GM12878 (cell line): Measurements from ENCODE around the gene HK1. TPM values are rescaled to one million over a fixed set of nuclear protein-coding genes. Genes with fewer than 3 reads are reported as not detected.

Source experiments
- ATAC-seq: fragments of 200-7000 bp; cut with Tn5 transposase; 3 replicates; pipeline ENCODE4 v1.9.1; 2020; ENCODE audit warnings: mild to moderate bottlenecking, moderate library complexity
- BruUV-seq: library from RNA; stranded (reverse); fragments of 400-500 nt; replicated peaks from 2 replicates; lab custom pipeline; 2021; lab: Mats Ljungman, UMichigan
- CTCF ChIA-PET: fragments of 300-600 bp; sonication (Branson Sonifier 250); formaldehyde crosslinking; extraction: SDS; loops from one replicate; lab custom pipeline; 2021; ENCODE audit warnings: inconsistent platforms; lab: Yijun Ruan, JAX
- POLR2A ChIA-PET: fragments of 350-600 bp; formaldehyde crosslinking; extraction: SDS; loops from one replicate; lab custom pipeline; 2021; ENCODE audit warnings: inconsistent platforms; lab: Charles Lee
- RAD21 ChIA-PET: fragments of 300-600 bp; sonication (Branson Sonifier 250); formaldehyde crosslinking; loops from one replicate; lab custom pipeline; 2023; ENCODE audit warnings: antibody characterized with exemption; ENCODE audit not compliant: unreplicated experiment; lab: Charles Lee
- SMC1A ChIA-PET: fragments of 300-600 bp; sonication (Branson Sonifier 250); formaldehyde crosslinking; loops from one replicate; lab custom pipeline; 2023; ENCODE audit not compliant: unreplicated experiment, uncharacterized antibody; lab: Charles Lee
- DNase-seq: peaks from one replicate; pipeline ENCODE4 v3.0.0-alpha.2; 2011; ENCODE audit warnings: low read depth, low spot score
- FAIRE-seq: peaks from 3 replicates; lab custom pipeline; 2011; peaks lifted over from hg19 to GRCh38; lab: Jason Lieb, UNC
- H2AFZ ChIP-seq: 2 replicates; pipeline ENCODE4 v1.6.0; 2011; ENCODE audit warnings: low read depth, low read length, control low read depth; ENCODE audit not compliant: control insufficient read depth
- H3K27ac ChIP-seq: 2 replicates; pipeline ENCODE4 v1.5.1; 2011; ENCODE audit warnings: control low read depth; ENCODE audit not compliant: control insufficient read depth, insufficient read depth
- H3K27me3 ChIP-seq, 2 experiments: replicated peaks in 1 of 2; 2 replicates each; pipeline versions ENCODE4 v1.6.0 to v1.6.1; 2011; ENCODE audit warnings: low read length in 1 of 2; ENCODE audit not compliant: control insufficient read depth in 2 of 2, insufficient read depth in 2 of 2
- H3K36me3 ChIP-seq, 2 experiments: 2 replicates each; pipeline ENCODE4 v1.5.1; 2011; ENCODE audit warnings: low read length in 1 of 2; ENCODE audit not compliant: control insufficient read depth in 2 of 2, insufficient read depth in 2 of 2
- H3K4me1 ChIP-seq: 2 replicates; pipeline ENCODE4 v1.6.1; 2011; ENCODE audit warnings: mild to moderate bottlenecking, low read length, moderate library complexity, mixed read lengths; ENCODE audit not compliant: control insufficient read depth, insufficient read depth
- H3K4me2 ChIP-seq: 2 replicates; pipeline ENCODE4 v1.6.0; 2011; ENCODE audit warnings: control low read depth; ENCODE audit not compliant: control insufficient read depth, insufficient read depth
- H3K4me3 ChIP-seq: fragments of 200-600 bp; sonication (generic); 2 replicates; pipeline ENCODE4 v1.5.1; 2016
- H3K79me2 ChIP-seq: 2 replicates; pipeline ENCODE4 v1.6.0; 2011; ENCODE audit warnings: low read length; ENCODE audit not compliant: control insufficient read depth, insufficient read depth
- H3K9ac ChIP-seq: 2 replicates; pipeline ENCODE4 v1.8.0; 2011; ENCODE audit warnings: low read length, control low read depth, mixed read lengths; ENCODE audit not compliant: control insufficient read depth, insufficient read depth
- H3K9me3 ChIP-seq: replicated peaks from 3 replicates; pipeline ENCODE4 v1.5.1; 2011; ENCODE audit warnings: mild to moderate bottlenecking, low read length; ENCODE audit not compliant: control insufficient read depth, insufficient read depth
- H4K20me1 ChIP-seq: 2 replicates; pipeline ENCODE4 v1.6.0; 2011; ENCODE audit not compliant: control insufficient read depth, insufficient read depth
- BHLHE40 ChIP-seq, 2 experiments: fragments of 450-650 bp in 1 of 2; IDR thresholded peaks; 2 replicates each; pipeline ENCODE4 v1.6.1; 2011 to 2017; ENCODE audit warnings: low read depth in 2 of 2, borderline replicate concordance in 1 of 2, improper control_type of control experiment in 1 of 2, low read length in 1 of 2, mild to moderate bottlenecking in 1 of 2
- CEBPB ChIP-seq, 2 experiments: fragments of 150-350 bp in 1 of 2; IDR thresholded peaks; 2 replicates each; pipeline ENCODE4 v1.6.1; 2012 to 2014; ENCODE audit warnings: low read depth in 2 of 2, low read length in 2 of 2, borderline replicate concordance in 1 of 2, inconsistent platforms in 1 of 2
- CHD2 ChIP-seq: IDR thresholded peaks from 2 replicates; pipeline ENCODE4 v1.6.1; 2011; ENCODE audit warnings: low read depth, low read length, improper control_type of control experiment, borderline replicate concordance
- E4F1 ChIP-seq: fragments of 450-650 bp; IDR thresholded peaks from 2 replicates; pipeline ENCODE4 v1.6.1; 2018; ENCODE audit warnings: borderline replicate concordance, mild to moderate bottlenecking; ENCODE audit not compliant: partially characterized antibody
- ELK1 ChIP-seq: IDR thresholded peaks from 2 replicates; pipeline ENCODE4 v1.6.1; 2012; ENCODE audit warnings: low read depth, low read length, improper control_type of control experiment
- IRF3 ChIP-seq: fragments of 450-650 bp; IDR thresholded peaks from 2 replicates; pipeline ENCODE4 v1.6.1; 2014; ENCODE audit warnings: mild to moderate bottlenecking
- IRF5 ChIP-seq: fragments of 450-650 bp; IDR thresholded peaks from 2 replicates; pipeline ENCODE4 v1.6.1; 2017; ENCODE audit warnings: borderline replicate concordance
- POU2F2 ChIP-seq: IDR thresholded peaks from 3 replicates; pipeline ENCODE4 v1.6.1; 2011; ENCODE audit warnings: low read depth, mild to moderate bottlenecking, low read length, borderline replicate concordance
- PRDM15 ChIP-seq: fragments of 450-650 bp; formaldehyde crosslinking; IDR thresholded peaks from 2 replicates; pipeline ENCODE4 v1.4.0; 2020; ENCODE audit warnings: mild to moderate bottlenecking, moderate library complexity
- USF1 ChIP-seq: IDR thresholded peaks from 2 replicates; pipeline ENCODE4 v1.6.1; 2011; ENCODE audit warnings: borderline replicate concordance, low read depth, mild to moderate bottlenecking, moderate library complexity, mixed read lengths, low read length; ENCODE audit not compliant: insufficient read depth; ENCODE audit errors: extremely low read length
- ZNF384 ChIP-seq: IDR thresholded peaks from 2 replicates; pipeline ENCODE4 v1.6.1; 2012; ENCODE audit warnings: low read depth, mild to moderate bottlenecking, low read length, improper control_type of control experiment, borderline replicate concordance
- WGBS: methylation state at CpG from one replicate; pipeline ENCODE4 v1.1.6; 2016; ENCODE audit warnings: low lambda C conversion rate; ENCODE audit not compliant: insufficient replicate concordance, insufficient coverage; ENCODE audit errors: missing lambda C conversion rate; 5-methylcytosine and 5-hydroxymethylcytosine counted together
- in situ Hi-C: fragments of 300-500 bp; cut with MboI; formaldehyde crosslinking; loops from 9 replicates; pipeline ENCODE4 v1.14.3; 2018; ENCODE audit warnings: mixed read lengths
- intact Hi-C: fragments of 100-400 bp; cut with micrococcal nuclease; formaldehyde crosslinking; loops from one replicate; pipeline ENCODE4 v1.14.2; 2022; ENCODE audit not compliant: unreplicated experiment
- polyA plus RNA-seq, 11 experiments: library from polyadenylated mRNA; depleted of rRNA in 4 of 11; unstranded in 6 of 11; stranded (reverse) in 5 of 11; fragments of >200 nt; fragmentation: Nextera tagmentation in 4 of 11; fragmentation: Illumina TruSeq in 1 of 11; extraction: Ambion mirVana in 4 of 11; extraction: Trizol in 1 of 11; gene quantifications; 1 replicate in 1 of 11; 2 replicates in 10 of 11; pipeline versions ENCODE4 v1.2.1 to v1.2.3, GENCODE V29; 2011 to 2016; ENCODE audit warnings: inconsistent platforms in 2 of 11, missing spikeins in 2 of 11, low read depth in 1 of 11
- total RNA-seq, 4 experiments: library from RNA; depleted of rRNA in 3 of 4; stranded (reverse); fragments of >200 nt in 3 of 4; fragmentation: Illumina TruSeq in 1 of 4; extraction: Trizol in 1 of 4; gene quantifications; 2 replicates each; pipeline versions ENCODE4 v1.2.1 to v1.2.3, GENCODE V29; 2013 to 2021

HK1 gene
- total and polyA plus RNA-seq, 10 of the 15 experiments (the other 5 are each of a cell fraction or from before 2014, with no cell fraction given): 3.4 to 77.3 (median 46.6) TPM

- Histone ChIP-seq H3K9me3 (no peaks in the 10 kb centered on the region), H3K36me3 (peaks cover 6 to 15% of the 10 kb centered on the region in 2 experiments), H3K4me1 (no peaks in the 10 kb centered on the region), H3K27me3 (no peaks in the 10 kb centered on the region), H3K9ac (no peak overlapping the region), H4K20me1 (no peaks in the 10 kb centered on the region), H3K4me3 (no peak overlapping the region), H3K4me2 (no peak overlapping the region), H3K79me2 (no peaks in the 10 kb centered on the region), H2AFZ (no peak overlapping the region), H3K27ac (no peak overlapping the region)
- no TSS peak for BruUV-seq
- ATAC-seq (no peak), FAIRE-seq (no peak), DNase-seq (no peak)
- SMC1A ChIA-PET: interaction anchor here (0.9 to 4.0 kb wide), 3 partner anchors 155 to 165 kb away, joined by 3 to 63 read pairs (median 3); no protein-coding TSS in a partner anchor
- RAD21 ChIA-PET: interaction anchor here (0.9 to 4.1 kb wide), 2 partner anchors 153 to 385 kb away, joined by 4 to 49 read pairs; no protein-coding TSS in a partner anchor
- WGBS: 80% methylated on average over 6 of the region's 6 CpGs
- POLR2A ChIA-PET: no interaction called here
- intact Hi-C loops (loop anchor here (10.0 kb wide), 1 partner anchor 396 kb away; no protein-coding TSS in a partner anchor), in situ Hi-C loops (no loop called here)
- CTCF ChIA-PET: interaction anchor here (1.5 to 7.2 kb wide), 4 partner anchors 12 to 159 kb away, joined by 6 to 126 read pairs (median 8); no protein-coding TSS in a partner anchor
- TF ChIP-seq E4F1 (no peak), IRF5 (no peak), PRDM15 (CRISPR knock-in tag) (no peak), CEBPB (IDR thresholded peaks at IDR 0.05; ENCODE audit: borderline replicate concordance in 1 of 2, low read depth in 2 of 2, low read length in 2 of 2) (no peak), USF1 (no peak), BHLHE40 (IDR thresholded peaks at IDR 0.05; ENCODE audit: borderline replicate concordance in 1 of 2, low read depth in 2 of 2, low read length in 1 of 2) (no peak), IRF3 (no peak), CHD2 (no peak), POU2F2 (no peak), ELK1 (no peak), ZNF384 (no peak)
Observed at GRCh38 chr10:69391158-69391557, 112.9 kb downstream of the HK1 start.
